Measurements from ENCODE around the gene ENO2.
A peak's percentile ranks its signal among the peaks of the same experiment; 100 is the strongest.

ENO2 gene

GRCh38 chr12:6962285-6963015 lies 48.1 kb downstream of the ENO2 start:
- no peak for DNase-seq

GRCh38 chr12:6963016-6963731 lies 48.8 kb downstream of the ENO2 start:
- DNase-seq = no peak

GRCh38 chr12:6963791-6964413 lies 49.5 kb downstream of the ENO2 start:
- DNase-seq = no peak

- DNase-seq = no peak
These were observed 50.2 kb downstream of the ENO2 start for GRCh38 chr12:6964605-6965025.

- peak; percentile 80 for DNase-seq
These were observed 50.8 kb downstream of the ENO2 start for GRCh38 chr12:6965026-6965661.

- DNase-seq = no peak
These were observed 51.3 kb downstream of the ENO2 start for GRCh38 chr12:6965714-6966113.

GRCh38 chr12:6966351-6966750 lies 52.0 kb downstream of the ENO2 start:
- no peak for DNase-seq

- DNase-seq = no peak
These were observed 53.3 kb downstream of the ENO2 start for GRCh38 chr12:6967651-6968100.

GRCh38 chr12:6968426-6968825 lies 54.0 kb downstream of the ENO2 start:
- no peak for DNase-seq

GRCh38 chr12:6970096-6970527 lies 55.7 kb downstream of the ENO2 start:
- no peak for DNase-seq
